Ammon's horn (tissue), 1 donor: ENCODE results near the gene C1QTNF12.

Experiments
- DNase-seq: peaks from one replicate; pipeline ENCODE4 v3.0.0-alpha.2; 2016; ENCODE audit warnings: low spot score

C1QTNF12 gene

DNA sequence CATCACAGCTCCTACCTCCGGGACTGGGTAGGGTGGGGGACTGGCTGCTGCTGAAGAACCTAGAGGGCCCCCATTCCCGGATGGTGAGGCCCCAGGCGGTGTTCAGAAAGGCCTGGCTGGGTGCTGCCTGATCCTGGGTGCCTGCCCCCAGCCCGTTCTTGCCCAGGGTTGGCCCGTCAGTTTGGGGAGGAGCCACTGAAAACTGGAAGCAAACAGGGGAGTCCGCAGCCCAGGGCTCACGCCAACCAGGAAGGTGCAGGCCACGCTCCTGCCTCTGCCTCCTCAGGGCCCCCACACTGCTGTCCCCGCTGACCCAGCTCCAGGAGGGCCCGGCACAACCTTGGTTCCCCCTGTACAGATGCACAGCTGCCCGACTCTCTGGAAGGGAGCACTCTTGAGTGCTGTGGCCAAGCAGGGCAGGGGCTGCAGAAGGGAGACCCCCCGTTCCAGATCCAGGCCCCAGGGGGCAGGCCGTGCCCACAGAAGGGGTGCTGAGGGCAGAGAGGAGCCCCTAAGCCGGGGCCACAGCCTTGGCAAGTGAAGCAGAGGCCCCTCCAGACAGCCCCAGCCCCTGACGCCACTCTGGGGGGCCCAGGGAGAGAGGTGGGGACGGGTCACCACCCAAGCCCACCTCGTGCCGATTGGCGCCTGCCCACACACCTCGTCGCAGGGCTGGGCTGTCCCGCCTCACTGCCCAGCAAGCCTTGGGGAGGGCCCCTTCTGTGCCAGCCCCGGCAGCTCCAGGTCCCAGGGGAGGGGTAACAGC lies 5.5 kb downstream of the C1QTNF12 start:
- no peak for DNase-seq

DNA sequence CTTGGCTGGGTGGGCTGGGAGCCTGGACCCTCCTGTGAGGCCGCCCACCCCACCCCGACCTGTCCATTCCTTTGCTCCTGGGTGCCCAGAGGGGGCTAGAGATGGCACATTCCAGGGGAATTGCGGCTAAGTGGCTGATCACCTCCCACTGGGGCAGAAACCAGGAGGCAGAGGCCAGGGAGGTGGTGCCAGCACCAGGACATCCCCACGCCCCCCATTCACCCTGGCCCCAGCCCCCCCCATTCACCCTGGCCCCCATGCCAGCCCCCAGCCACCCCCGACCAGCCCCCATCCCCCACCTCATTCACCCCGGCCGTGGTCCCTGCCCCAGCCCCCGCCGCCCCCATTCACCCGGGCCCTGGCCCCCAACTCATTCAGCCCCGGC lies 6.2 kb downstream of the C1QTNF12 start:
- DNase-seq, result no peak

DNA sequence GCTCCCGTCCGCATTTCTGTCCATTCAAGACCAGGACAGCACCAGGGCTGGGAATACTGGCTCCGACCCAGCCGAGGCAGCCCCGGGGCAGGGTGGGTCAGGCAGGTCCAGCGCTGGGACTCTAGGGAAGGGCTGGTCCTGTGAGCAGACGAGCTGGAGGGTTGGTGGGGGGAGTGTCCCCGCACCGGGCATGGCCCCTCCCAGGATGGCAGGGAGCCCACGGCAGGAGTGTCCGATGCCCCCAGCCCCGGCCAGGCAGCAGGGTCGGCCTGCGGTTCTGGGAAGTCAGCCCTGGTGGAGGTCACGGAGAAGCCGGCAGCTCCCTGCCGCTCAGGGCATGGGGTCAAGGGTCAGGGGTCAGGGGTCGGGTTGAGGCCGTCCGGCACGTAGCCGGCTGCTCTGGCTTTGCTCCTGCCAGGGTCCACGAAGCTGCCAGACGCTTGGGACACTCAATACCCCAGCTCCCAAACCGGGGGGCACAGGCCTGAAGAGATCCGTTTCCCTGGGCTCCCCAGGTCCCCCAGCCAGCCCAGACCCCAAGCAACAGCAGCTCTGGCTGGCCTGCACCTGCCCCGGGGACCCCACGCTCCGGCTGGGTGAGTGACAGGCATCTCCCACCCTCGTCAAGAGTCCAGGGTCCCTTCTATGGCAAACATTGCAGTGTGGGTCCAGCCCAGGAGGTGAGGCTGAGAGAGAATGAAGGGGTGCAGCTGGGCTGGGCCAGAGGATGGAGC lies 6.7 kb downstream of the C1QTNF12 start:
- no peak for DNase-seq

DNA sequence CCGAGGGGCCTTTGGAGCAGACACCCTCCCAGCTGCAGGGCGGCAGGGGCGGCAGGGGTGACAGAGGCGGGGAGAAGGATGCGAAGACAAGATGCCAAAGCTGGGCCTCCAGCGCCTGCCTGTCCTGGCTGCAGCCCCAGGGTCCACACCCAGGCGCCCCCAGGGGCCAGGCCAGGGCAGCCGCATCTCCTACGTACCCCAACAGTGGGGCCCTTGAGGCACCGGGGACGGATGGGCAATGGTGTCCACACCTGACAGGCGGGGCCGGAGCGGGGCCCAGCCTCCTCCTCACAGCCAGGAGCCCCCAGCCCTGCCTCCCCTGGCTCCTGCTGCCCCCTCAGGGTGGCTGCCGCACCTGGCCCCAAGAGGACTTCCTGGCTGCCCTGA lies 7.3 kb downstream of the C1QTNF12 start:
- DNase-seq, result no peak

DNA sequence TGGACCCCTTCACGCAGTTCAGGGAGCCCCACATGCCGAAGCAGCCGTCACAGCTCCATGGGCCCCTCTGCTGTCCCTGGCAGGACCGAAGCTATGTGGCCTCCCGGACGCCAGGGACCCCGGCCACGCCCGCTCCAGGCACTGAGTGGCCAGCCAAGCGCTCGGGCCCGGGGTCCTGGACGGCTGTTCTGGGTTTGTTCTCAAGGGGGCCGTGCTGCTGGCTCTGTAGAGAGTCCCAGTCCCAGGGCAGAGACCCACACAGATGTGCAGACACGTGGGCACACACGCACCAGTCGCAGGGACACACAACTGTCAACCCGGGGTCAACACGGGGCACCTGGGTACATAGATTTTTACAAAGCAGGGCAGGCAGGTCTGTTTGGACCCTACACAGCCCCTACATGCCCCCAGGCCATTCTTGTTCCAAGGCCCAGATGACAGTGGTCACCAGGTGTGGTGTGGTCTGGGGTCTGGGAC lies 7.8 kb downstream of the C1QTNF12 start:
- DNase-seq, result no peak

DNA sequence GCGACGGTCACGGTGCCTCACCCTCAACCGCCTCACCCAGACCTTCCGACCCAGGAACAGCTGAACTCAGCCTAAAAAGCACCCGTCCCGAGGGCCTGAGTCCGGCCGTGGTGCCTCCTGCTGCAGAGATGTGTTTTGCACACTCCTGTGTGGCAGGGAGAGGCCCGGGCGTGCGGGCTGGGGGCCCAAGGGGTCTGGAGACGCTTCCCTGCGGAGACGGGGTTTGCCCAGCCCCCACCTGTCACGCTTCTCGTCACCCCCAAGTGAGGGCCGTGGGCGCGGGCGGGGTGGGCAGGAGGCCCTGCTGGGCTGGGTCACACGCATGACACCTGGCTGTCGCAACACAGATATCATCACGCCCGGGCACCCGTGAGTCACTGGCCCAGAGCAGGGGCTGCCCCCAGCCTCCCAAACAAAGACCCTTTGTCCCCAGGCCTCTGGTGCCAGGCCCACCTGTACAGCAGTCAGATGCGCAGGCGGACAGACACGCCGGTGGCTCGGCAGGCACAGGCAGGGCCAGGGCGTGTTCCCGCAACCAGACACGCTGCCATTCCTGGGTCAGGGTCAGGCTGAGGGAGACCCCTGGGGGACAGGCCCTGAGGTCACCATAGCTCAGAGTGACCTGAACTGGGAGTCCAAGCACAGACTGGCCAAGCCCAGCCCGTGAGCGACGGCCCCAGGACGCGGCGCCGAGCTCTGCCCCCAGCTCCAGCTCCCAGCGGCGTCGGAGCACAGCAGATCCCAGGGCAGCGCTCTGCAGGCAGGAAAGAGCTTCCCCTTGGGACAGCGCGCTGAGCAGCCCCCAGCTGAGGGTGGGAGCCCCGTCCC lies 8.4 kb downstream of the C1QTNF12 start:
- DNase-seq, result no peak

DNA sequence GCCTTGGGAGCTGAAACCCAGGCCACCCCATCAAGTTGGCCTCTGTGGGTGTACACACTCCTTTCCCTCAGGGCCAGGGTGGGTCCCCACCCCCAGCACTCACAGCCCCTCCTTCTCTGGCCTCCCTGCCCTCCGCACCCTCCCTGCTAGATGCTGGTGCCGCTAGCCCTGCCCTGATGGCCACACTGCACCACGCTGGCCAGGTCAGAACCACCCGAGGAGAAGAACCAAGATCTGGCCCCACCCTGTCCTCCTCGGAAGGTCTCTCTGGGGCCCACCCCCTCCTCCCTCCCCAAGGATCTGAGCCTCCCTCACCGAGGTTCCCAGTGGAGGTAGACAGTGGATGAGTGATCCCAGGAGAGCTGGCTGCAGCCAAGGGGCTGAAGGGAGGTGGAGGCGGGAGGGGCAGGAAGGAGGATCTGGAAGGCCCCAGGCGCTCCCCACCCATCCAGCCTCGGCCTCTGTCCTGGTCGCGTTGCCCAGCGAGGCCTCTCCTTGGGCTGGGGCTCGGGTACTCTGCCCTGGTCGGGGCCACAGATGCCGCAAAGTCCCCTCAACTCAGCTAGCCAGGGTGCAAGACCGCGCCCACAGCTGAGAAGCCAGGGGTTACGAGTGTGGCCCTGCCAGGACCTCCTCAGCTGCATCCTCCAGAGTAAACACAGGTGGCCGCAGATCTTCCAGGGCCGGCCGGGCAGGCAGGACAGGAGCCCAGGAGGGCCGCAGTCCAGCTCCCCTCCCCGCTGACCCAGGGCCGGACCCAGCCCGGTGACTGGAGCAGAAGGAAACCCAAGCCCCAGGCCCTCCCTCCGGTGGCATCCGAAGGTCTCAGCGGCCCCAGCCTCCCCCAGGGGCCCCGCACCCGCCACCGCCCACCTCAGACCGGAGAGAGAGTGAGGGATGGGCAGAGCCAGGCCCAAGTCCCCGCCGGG lies 9.3 kb downstream of the C1QTNF12 start:
- DNase-seq, result no peak

DNA sequence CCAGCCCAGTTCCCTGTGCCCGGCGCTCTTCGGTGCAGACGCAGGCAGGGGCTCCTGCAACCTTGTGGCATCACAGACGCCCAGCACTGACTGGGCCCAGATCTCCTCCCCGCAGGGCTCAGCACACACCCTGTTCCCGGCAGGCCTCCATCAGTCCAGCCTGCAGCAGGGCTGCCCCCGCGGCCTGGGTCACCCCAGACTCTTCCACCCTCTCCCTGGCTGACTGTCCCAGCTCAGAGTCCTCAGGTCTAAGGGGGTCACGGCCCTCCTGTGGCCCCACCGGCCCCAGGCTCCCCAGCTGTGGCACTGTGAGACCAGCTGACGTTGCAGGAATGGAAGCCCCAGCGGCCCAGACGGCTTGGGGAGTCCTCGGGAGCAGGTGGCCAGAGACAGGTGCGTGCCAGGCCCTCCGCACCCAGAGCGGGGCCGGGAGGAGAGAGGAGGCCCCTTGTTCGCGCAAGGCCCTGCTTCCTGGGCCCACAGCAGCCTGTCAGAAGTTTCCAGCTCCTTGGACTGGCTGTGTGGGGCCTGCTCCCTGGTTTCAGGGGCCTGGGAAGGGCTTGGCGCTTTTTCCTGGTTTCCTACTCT lies 10.3 kb downstream of the C1QTNF12 start:
- no peak for DNase-seq

DNA sequence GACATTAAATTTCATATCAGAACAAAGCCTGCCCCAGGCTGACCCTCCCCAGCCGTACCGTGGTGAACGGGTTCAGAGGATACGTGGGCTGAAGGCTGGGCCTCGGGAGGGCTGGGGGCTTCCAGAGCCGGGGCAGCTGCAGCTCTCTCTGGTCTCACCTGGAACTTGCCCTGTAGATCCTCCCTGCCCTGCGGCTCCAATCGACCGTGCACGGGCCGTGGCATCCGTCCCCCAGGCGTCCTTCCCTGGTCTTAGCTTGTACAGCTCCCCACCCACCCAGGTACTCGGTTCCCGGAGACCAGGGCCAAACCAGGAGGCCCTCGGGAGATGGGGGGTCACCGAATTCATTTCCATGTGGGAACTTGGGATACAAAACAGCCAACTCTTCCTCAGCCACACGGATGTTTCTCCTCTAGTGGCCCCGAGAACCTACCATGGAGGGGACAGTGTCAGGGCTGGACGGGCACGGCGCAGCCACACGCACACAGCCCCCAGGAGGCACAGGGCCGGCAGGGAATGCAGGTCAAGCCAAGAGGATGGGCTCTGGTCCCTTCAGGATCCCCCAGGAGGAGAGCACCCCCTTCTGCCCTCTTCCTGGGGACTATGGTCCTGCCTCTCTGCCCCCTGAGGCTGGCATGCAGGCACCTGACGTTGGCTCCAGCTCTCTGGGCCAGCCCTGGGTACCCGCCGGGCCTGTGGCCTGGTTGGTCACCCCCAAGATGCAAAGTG lies 11.3 kb downstream of the C1QTNF12 start:
- DNase-seq, result no peak

DNA sequence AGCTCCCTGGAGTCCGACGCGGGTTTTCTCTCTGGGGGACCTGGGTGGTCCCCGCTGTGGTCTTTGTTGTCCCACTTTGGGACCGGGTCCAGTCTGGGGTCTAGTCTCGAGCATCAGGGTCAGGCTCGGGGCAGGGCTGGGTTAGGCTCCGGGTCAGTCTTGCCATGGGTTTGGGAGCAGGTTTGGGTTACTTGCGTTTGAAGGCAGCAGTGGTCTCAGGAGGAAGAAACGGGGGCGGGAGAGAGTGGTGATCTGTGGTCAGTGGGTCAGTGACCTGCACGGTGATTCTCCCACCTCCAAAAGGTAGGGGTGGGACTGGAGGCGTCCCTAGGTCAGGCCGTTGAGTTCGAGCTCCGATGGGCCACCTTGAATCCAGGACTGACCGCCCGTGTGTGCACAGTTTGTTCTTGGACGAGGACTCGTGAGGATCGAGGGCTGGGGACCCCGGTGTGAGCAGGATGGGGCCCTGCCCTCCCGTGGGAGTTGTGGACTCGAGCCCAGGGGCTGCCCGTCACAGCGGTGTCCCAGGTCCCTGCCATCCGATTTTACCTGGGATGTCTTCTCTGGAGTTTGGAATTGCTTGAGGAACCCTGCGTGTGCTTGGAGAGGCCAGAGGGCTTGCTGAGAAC lies 12.2 kb downstream of the C1QTNF12 start:
- no peak for DNase-seq

DNA sequence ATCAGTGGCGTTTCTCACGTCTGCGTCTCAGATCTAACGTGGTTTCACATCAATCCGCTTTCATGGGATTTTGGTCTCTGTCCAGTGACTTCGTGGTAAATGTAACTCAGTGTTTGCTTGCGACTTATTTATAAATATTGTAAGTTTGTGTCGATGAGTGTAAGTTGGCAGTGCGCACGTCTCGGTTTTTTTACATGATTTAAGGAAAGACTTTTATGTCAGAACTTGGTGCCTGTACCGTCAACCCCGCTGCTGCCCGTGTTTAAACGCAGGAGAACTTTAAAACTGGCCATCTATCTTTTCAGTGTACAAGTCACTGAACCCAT lies 13.0 kb downstream of the C1QTNF12 start:
- no peak for DNase-seq

DNA sequence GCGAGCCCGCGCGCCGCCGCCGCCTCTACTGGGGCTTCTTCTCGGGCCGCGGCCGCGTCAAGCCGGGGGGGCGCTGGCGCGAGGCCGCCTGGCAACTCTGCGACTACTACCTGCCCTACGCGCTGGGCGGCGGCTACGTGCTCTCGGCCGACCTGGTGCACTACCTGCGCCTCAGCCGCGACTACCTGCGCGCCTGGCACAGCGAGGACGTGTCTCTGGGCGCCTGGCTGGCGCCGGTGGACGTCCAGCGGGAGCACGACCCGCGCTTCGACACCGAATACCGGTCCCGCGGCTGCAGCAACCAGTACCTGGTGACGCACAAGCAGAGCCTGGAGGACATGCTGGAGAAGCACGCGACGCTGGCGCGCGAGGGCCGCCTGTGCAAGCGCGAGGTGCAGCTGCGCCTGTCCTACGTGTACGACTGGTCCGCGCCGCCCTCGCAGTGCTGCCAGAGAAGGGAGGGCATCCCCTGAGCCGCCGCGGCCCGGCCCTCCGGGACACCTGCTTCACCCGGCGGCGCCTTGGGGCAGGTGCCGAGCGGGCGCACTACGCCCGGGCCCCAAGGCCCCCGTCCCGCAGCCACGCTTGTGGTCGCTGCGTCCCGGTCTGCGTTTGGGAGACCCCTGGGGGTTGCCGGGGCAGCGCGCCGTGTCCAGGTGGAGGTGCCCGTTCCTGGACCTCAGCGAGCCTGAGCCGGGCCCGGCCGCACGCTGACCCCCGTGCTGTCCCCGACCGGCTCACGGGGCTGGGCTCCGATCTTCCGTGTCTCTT lies 13.5 kb downstream of the C1QTNF12 start:
- DNase-seq, result no peak

DNA sequence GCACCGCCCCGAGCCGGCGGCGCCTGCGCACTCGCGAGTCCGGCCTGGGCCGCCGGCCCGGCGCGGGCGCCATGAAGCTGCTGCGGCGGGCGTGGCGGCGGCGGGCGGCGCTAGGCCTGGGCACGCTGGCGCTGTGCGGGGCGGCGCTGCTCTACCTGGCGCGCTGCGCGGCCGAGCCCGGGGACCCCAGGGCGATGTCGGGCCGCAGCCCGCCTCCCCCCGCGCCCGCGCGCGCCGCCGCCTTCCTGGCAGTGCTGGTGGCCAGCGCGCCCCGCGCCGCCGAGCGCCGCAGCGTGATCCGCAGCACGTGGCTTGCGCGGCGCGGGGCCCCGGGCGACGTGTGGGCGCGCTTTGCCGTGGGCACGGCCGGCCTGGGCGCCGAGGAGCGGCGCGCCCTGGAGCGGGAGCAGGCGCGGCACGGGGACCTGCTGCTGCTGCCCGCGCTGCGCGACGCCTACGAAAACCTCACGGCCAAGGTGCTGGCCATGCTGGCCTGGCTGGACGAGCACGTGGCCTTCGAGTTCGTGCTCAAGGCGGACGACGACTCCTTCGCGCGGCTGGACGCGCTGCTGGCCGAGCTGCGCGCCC lies 14.2 kb downstream of the C1QTNF12 start, which contains the start of gene B3GALT6:
B3GALT6 (plus strand) TSS at position 30 of the 588 bp plus-strand sequence; CDS start at position 72, 42 bp downstream.
- DNase-seq, result no peak

DNA sequence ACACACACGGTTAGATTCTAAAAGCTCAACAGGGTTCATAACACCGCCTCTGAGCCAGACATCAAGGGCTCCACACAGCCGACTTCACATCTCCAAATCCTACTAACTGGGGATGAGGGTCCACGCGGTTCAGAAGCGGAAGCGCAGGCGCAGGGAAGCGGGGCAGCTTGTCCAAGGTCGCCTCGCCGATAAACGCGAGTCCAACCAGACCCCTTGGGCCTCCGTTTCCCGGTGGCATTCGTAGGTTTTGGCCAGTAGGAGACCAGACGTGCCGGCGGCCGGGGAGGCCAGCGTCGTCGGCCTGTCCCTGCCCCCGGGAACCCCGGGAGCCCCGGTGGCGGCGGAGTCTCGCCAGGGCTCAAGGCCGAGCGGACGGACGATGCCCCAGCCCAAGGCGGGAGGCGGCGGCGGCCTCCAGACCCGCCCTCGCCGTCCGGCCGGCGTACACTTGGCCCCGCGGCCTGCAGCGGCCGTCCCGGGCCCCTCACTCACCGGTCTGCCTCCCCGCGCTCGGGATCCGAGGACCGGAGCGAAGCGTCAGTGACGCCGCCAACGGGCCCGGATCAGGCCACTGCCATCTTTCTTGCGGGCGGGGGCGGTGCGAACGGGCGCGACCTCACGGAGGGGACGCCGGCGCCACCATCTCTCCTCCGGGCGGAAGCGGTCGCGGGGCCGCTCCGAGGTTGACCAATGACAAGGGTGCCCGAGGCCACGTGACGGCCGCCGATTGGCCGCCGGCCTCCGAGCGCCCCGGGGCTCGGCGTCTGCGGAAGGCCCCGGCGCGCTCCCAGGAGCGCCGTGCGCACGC lies 14.9 kb downstream of the C1QTNF12 start, which contains the start of gene SDF4:
SDF4 (minus strand) TSS at position 602 of the 808 bp plus-strand sequence. CDS start 3,229 bp downstream, outside the sequence.
- peak; percentile 95 for DNase-seq

DNA sequence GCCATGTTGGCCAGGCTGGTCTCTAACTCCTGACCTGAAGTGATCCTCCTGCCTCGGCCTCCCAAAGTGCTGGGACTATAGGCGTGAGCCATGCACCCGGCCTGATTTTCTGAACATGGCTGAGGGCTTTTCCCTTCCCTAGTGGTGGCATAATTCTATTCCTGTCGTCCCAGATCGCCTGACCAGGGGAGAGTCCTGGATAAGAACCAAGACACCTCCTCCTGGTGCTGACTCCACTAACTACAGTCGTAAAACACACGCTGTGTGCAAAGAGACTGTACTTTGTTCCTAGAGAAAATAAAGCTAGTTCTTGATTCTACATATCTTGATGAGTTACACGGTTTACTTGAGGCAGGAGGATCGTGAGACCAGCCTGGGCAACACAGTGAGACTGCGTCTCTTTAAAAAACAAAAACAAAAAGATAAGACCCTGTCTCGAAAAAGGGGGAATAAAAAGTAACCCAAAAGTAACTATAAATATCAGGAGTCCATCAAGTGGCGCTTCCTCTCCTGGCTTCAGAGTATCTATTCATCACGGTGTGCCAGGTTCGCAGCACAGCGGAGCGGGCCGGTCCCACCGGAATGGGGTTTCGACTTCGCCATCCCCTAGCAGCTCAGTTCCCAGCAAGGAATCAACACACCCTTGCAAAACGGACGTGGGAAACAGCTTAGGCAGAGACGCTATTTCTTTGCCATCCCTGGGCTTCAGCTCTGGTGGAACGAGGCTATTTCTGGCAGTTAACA lies 15.7 kb downstream of the C1QTNF12 start:
- DNase-seq, result no peak

DNA sequence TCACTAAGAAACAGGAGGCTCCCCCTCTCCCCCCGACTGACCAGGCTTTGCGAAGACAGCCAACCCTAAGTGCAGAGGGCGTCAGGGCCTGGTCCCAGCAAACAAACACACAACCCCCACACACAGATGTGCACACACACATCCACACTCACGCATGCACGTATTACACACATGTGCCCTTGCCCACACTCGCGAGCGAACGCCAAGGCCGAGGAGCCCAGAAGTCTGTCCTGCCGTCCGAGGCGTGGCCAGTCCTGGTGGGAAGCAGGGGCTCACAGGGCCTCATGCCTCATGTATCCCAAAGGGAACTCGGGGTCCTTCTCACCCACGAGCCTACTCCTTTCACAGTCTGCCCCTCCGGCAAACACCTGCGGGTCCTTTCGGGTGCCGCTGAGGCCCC lies 16.8 kb downstream of the C1QTNF12 start:
- no peak for DNase-seq
